Calu3 (cell line): ENCODE results near the gene TBC1D2. TPM values are rescaled to one million over a fixed set of nuclear protein-coding genes. Genes with fewer than 3 reads are reported as not detected.

Experiments used
- BruUV-seq: library from RNA; stranded (reverse); fragments of 400-500 nt; replicated peaks from 2 replicates; lab custom pipeline; 2021; lab: Mats Ljungman, UMichigan
- CTCF ChIA-PET: fragments of 300-600 bp; sonication (Branson Sonifier 250); formaldehyde crosslinking; loops from one replicate; lab custom pipeline; 2022; ENCODE audit warnings: antibody characterized with exemption; lab: Charles Lee
- DNase-seq: peaks from one replicate; pipeline ENCODE4 v3.0.0; 2022
- H3K27ac Mint-ChIP-seq: one replicate; pipeline ENCODE4 v1.8.0; 2022; ENCODE audit warnings: mixed read lengths; ENCODE audit not compliant: unreplicated experiment
- H3K27me3 Mint-ChIP-seq: one replicate; pipeline ENCODE4 v1.8.0; 2022; ENCODE audit warnings: mixed read lengths; ENCODE audit not compliant: unreplicated experiment
- H3K36me3 Mint-ChIP-seq: one replicate; pipeline ENCODE4 v1.8.0; 2022; ENCODE audit warnings: mild to moderate bottlenecking, moderate library complexity, mixed read lengths; ENCODE audit not compliant: insufficient read depth, unreplicated experiment
- H3K4me1 Mint-ChIP-seq: one replicate; pipeline ENCODE4 v1.8.0; 2022; ENCODE audit warnings: mild to moderate bottlenecking, low read depth, mixed read lengths; ENCODE audit not compliant: unreplicated experiment
- H3K4me3 Mint-ChIP-seq: one replicate; pipeline ENCODE4 v1.8.0; 2022; ENCODE audit warnings: mild to moderate bottlenecking, low read depth, moderate library complexity, mixed read lengths; ENCODE audit not compliant: unreplicated experiment
- H3K9me3 Mint-ChIP-seq: one replicate; pipeline ENCODE4 v1.8.0; 2022; ENCODE audit warnings: low read depth, mixed read lengths; ENCODE audit not compliant: unreplicated experiment
- intact Hi-C: fragments of 100-400 bp; cut with micrococcal nuclease; formaldehyde crosslinking; loops from one replicate; pipeline ENCODE4 v1.10.0; 2022; ENCODE audit not compliant: unreplicated experiment
- total RNA-seq: library from RNA; stranded (reverse); gene quantifications from 2 replicates; pipeline ENCODE4 v1.2.3, GENCODE V29; 2022
- TF ChIP-seq, protein P1 (sequence below): fragments of 200-600 bp; IDR thresholded peaks from one replicate; pipeline ENCODE4 v1.8.0; 2022; ENCODE audit warnings: antibody characterized with exemption; ENCODE audit not compliant: unreplicated experiment

TBC1D2 gene
- total RNA-seq, 1 experiment from 2014 or later = 8.3 TPM

DNA sequence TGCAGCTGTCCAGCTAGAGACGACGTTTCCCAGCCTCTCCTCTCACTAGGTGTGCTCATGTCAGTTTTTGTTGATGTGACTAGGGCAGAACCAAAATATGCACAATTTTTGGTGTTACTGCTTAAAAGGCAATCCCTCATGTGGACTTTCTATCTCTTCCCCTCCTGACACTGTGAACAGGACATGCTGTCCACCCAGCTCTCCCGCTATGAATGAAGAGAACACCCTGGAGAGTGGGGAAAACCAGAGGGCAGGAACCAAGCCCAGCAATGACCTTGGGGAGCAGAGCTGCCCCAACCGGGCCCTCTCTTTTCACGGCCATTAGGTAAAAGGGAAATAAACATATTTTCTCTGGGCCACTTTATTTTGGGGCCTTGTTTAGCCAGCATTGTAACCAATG, 46.7 kb upstream of the TBC1D2 start:
- Mint-ChIP-seq H3K27ac (no peak overlapping the region), H3K27me3 (no peaks in the 10 kb centered on the region), H3K36me3 (no peaks in the 10 kb centered on the region), H3K4me1 (no peaks in the 10 kb centered on the region), H3K4me3 (no peak overlapping the region), H3K9me3 (no peaks in the 10 kb centered on the region)
- no TSS peak for BruUV-seq
- CTCF ChIA-PET = no interaction called here
- intact Hi-C loops = no loop called here
- no peak for DNase-seq
- TF ChIP-seq, protein P1, sequence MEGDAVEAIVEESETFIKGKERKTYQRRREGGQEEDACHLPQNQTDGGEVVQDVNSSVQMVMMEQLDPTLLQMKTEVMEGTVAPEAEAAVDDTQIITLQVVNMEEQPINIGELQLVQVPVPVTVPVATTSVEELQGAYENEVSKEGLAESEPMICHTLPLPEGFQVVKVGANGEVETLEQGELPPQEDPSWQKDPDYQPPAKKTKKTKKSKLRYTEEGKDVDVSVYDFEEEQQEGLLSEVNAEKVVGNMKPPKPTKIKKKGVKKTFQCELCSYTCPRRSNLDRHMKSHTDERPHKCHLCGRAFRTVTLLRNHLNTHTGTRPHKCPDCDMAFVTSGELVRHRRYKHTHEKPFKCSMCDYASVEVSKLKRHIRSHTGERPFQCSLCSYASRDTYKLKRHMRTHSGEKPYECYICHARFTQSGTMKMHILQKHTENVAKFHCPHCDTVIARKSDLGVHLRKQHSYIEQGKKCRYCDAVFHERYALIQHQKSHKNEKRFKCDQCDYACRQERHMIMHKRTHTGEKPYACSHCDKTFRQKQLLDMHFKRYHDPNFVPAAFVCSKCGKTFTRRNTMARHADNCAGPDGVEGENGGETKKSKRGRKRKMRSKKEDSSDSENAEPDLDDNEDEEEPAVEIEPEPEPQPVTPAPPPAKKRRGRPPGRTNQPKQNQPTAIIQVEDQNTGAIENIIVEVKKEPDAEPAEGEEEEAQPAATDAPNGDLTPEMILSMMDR = no peak

DNA sequence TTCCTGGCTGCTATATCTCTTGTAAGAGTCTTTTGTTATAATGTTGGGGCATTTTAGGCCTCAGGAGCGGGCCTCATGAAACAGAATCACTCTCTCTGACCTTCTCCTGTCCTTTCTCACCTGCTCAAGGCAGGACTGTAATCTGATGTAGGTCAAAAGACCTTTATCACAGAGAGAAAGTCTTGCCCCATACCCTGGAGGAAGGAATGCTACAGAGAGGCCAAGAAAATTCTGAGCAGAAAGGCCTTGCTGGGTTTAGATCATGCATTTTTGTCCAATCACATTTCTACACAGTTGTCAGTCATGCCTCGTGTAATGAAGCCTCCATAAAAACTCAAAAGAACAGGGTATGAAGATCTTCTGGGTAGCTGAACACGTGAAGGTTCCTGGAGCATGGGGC, 45.2 kb upstream of the TBC1D2 start:
- H3K27me3 Mint-ChIP-seq = no peaks in the 10 kb centered on the region
- CTCF ChIA-PET = no interaction called here
- intact Hi-C loops = no loop called here
- H3K4me1 Mint-ChIP-seq = no peaks in the 10 kb centered on the region
- DNase-seq = no peak
- TF ChIP-seq, protein P1 = no peak
- H3K4me3 Mint-ChIP-seq = no peak overlapping the region
- no peak overlapping the region for H3K27ac Mint-ChIP-seq
- BruUV-seq = no TSS peak
- no peaks in the 10 kb centered on the region for H3K9me3 Mint-ChIP-seq
- no peaks in the 10 kb centered on the region for H3K36me3 Mint-ChIP-seq

DNA sequence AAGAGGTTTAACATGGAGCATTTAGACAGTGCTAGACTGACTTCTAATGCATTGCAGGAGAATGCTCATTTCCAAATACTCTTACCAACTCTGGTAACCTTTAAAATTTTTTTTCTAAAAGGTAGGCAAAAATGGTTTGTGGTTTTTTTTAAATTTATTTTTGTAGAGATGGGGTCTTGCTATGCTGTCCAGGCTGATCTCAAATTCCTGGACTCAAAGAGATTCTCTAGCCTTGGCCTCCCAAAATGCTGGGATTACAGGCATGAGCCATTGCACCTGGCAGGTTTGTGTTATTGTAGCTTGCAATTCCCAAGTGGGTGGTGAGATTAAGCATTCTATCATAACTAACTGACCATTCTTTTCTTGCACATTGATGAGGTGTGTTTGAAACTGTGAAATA, 43.0 kb upstream of the TBC1D2 start:
- TF ChIP-seq, protein P1 = no peak
- DNase-seq = no peak
- intact Hi-C loops = no loop called here
- BruUV-seq = no TSS peak
- Mint-ChIP-seq H3K36me3 (no peaks in the 10 kb centered on the region), H3K9me3 (no peaks in the 10 kb centered on the region), H3K27me3 (no peaks in the 10 kb centered on the region), H3K4me3 (no peak overlapping the region), H3K4me1 (no peaks in the 10 kb centered on the region), H3K27ac (no peak overlapping the region)
- CTCF ChIA-PET = no interaction called here

- Mint-ChIP-seq H3K4me3 (no peak overlapping the region), H3K27me3 (peaks cover 16% of the 10 kb centered on the region), H3K36me3 (no peaks in the 10 kb centered on the region), H3K9me3 (no peaks in the 10 kb centered on the region), H3K4me1 (no peaks in the 10 kb centered on the region), H3K27ac (no peak overlapping the region)
- CTCF ChIA-PET = interaction anchor here (0.6 kb wide), 1 partner anchor 12 kb away, joined by 3 read pairs; no protein-coding TSS in a partner anchor
- no peak for DNase-seq
- no TSS peak for BruUV-seq
- TF ChIP-seq, protein P1 = no peak
- intact Hi-C loops = no loop called here
Observed at GRCh38 chr9:98295824-98296223, 40.4 kb upstream of the TBC1D2 start.
